Measurements from ENCODE around the gene NUP42. TPM values are rescaled to one million over a fixed set of nuclear protein-coding genes. Genes with fewer than 3 reads are reported as not detected.
"Not testable (repeated sequence)": the region's sequence is repeated elsewhere in the genome, so short reads cannot be mapped to it uniquely, and the experiment has no call there.

Gene NUP42
- total and polyA plus RNA-seq, 2 donors (not counting 1 experiment from before 2014, with no cell fraction given), result 13.1 to 28.2 TPM

- H3K4me2 ChIP-seq (ENCODE audit: extremely low read depth, insufficient read depth, low read length), result no peak overlapping the region
- no peaks in the 10 kb centered on the region for H4K20me1 ChIP-seq (ENCODE audit: control insufficient read depth, extremely low read depth, insufficient read depth, low read length)
- DNase-seq (ENCODE audit: low read depth in 2 of 2), result no peak
- H3K79me2 ChIP-seq (ENCODE audit: control insufficient read depth, insufficient read depth, low read length), result no peaks in the 10 kb centered on the region
- no peaks in the 10 kb centered on the region for H3K36me3 ChIP-seq (ENCODE audit: control insufficient read depth, insufficient read depth, low read length)
- no peak overlapping the region for H3K9ac ChIP-seq (ENCODE audit: insufficient read depth, low read length)
- no peak overlapping the region for H3K4me3 ChIP-seq (replicated peaks in 1 of 4; ENCODE audit: control extremely low read depth in 1 of 4, insufficient read depth in 1 of 4, low read depth in 3 of 4, low read length in 4 of 4)
- no peaks in the 10 kb centered on the region for H3K4me1 ChIP-seq (ENCODE audit: control insufficient read depth, extremely low read depth, insufficient read depth, low read length)
- H2AFZ ChIP-seq (ENCODE audit: low read length), result no peak overlapping the region
- H3K27me3 ChIP-seq (ENCODE audit: control insufficient read depth, insufficient read depth, low read length), result peaks cover 3% of the 10 kb centered on the region
- no peak overlapping the region for H3K27ac ChIP-seq (ENCODE audit: insufficient read depth, low read length)
- H3K9me3 ChIP-seq (ENCODE audit: control insufficient read depth, insufficient read depth, low read depth, low read length), result no peaks in the 10 kb centered on the region
- TF ChIP-seq CTCF (conservative IDR thresholded peaks at IDR 0.05 in 1 of 2, IDR thresholded peaks at IDR 0.05 in 1 of 2; ENCODE audit: low read depth in 1 of 2, low read length in 2 of 2) (no peak), EZH2 (IDR thresholded peaks at IDR 0.05; ENCODE audit: low read length, missing control alignments) (no peak)
These were observed 39.0 kb downstream of the NUP42 start for GRCh38 chr7:23220690-23221305.

GRCh38 chr7:23222439-23223030 is 40.7 kb downstream of the NUP42 start:
- no peak for DNase-seq (ENCODE audit: low read depth in 2 of 2)
- Histone ChIP-seq H3K4me1 (ENCODE audit: control insufficient read depth, extremely low read depth, insufficient read depth, low read length) (no peaks in the 10 kb centered on the region), H3K79me2 (ENCODE audit: control insufficient read depth, insufficient read depth, low read length) (no peaks in the 10 kb centered on the region), H4K20me1 (ENCODE audit: control insufficient read depth, extremely low read depth, insufficient read depth, low read length) (no peaks in the 10 kb centered on the region), H2AFZ (ENCODE audit: low read length) (no peak overlapping the region), H3K9me3 (ENCODE audit: control insufficient read depth, insufficient read depth, low read depth, low read length) (no peaks in the 10 kb centered on the region), H3K36me3 (ENCODE audit: control insufficient read depth, insufficient read depth, low read length) (no peaks in the 10 kb centered on the region), H3K27me3 (ENCODE audit: control insufficient read depth, insufficient read depth, low read length) (peaks cover 3% of the 10 kb centered on the region), H3K4me3 (replicated peaks in 1 of 4; ENCODE audit: control extremely low read depth in 1 of 4, insufficient read depth in 1 of 4, low read depth in 3 of 4, low read length in 4 of 4) (no peak overlapping the region), H3K27ac (ENCODE audit: insufficient read depth, low read length) (no peak overlapping the region), H3K4me2 (ENCODE audit: extremely low read depth, insufficient read depth, low read length) (no peak overlapping the region), H3K9ac (ENCODE audit: insufficient read depth, low read length) (no peak overlapping the region)
- TF ChIP-seq EZH2 (IDR thresholded peaks at IDR 0.05; ENCODE audit: low read length, missing control alignments), result no peak
- TF ChIP-seq CTCF (conservative IDR thresholded peaks at IDR 0.05 in 1 of 2, IDR thresholded peaks at IDR 0.05 in 1 of 2; ENCODE audit: low read depth in 1 of 2, low read length in 2 of 2), result no peak

GRCh38 chr7:23224364-23224763 is 42.5 kb downstream of the NUP42 start:
- not testable (repeated sequence) for H3K4me2 ChIP-seq (ENCODE audit: extremely low read depth, insufficient read depth, low read length); H3K4me1 ChIP-seq (ENCODE audit: control insufficient read depth, extremely low read depth, insufficient read depth, low read length); H3K79me2 ChIP-seq (ENCODE audit: control insufficient read depth, insufficient read depth, low read length); H4K20me1 ChIP-seq (ENCODE audit: control insufficient read depth, extremely low read depth, insufficient read depth, low read length); H3K9ac ChIP-seq (ENCODE audit: insufficient read depth, low read length); H3K27me3 ChIP-seq (ENCODE audit: control insufficient read depth, insufficient read depth, low read length); H3K27ac ChIP-seq (ENCODE audit: insufficient read depth, low read length); H3K36me3 ChIP-seq (ENCODE audit: control insufficient read depth, insufficient read depth, low read length); H2AFZ ChIP-seq (ENCODE audit: low read length); H3K4me3 ChIP-seq (replicated peaks in 1 of 4; ENCODE audit: control extremely low read depth in 1 of 4, insufficient read depth in 1 of 4, low read depth in 3 of 4, low read length in 4 of 4); DNase-seq (ENCODE audit: low read depth in 2 of 2); H3K9me3 ChIP-seq (ENCODE audit: control insufficient read depth, insufficient read depth, low read depth, low read length)

Data from fibroblast of lung (primary cell).